Upper lobe of left lung (tissue), 4 donors: ENCODE results near the gene DCAF17.

Experiments
- POLR2A ChIP-seq, 4 donors: fragments of 450-650 bp; IDR thresholded peaks; one replicate each; pipeline ENCODE4 v1.5.1; 2016 to 2017; ENCODE audit warnings: antibody characterized with exemption in 4 of 4, mild to moderate bottlenecking in 2 of 4
- TF ChIP-seq, protein P1 (sequence below), 6 experiments: fragments of 450-650 bp in 4 of 6; fragments of 200-600 bp in 2 of 6; sonication (generic) in 2 of 6; IDR thresholded peaks; one replicate each; pipeline ENCODE4 v1.5.1; 2016 to 2019; ENCODE audit warnings: antibody characterized with exemption in 6 of 6

DNA sequence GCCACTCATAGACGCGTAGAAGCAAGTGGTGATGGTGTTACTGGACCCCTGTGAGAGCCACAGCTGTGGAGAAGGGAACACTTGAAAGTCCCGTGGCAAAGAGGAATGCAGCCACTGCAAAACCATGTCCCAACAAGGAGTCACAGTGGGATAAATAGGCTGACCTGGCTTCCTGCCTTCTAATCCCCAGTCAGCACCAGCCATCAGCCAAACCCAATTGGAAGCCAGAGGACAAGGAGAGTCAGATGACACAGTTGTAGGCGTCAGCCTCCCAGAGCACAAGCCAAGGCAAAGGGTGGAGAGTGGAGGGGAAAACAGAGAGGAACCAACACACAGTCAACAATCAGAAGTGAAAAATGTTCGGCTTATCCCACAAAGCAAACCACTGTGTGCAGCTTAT lies 82.8 kb downstream of the DCAF17 start:
- TF ChIP-seq, protein P1, sequence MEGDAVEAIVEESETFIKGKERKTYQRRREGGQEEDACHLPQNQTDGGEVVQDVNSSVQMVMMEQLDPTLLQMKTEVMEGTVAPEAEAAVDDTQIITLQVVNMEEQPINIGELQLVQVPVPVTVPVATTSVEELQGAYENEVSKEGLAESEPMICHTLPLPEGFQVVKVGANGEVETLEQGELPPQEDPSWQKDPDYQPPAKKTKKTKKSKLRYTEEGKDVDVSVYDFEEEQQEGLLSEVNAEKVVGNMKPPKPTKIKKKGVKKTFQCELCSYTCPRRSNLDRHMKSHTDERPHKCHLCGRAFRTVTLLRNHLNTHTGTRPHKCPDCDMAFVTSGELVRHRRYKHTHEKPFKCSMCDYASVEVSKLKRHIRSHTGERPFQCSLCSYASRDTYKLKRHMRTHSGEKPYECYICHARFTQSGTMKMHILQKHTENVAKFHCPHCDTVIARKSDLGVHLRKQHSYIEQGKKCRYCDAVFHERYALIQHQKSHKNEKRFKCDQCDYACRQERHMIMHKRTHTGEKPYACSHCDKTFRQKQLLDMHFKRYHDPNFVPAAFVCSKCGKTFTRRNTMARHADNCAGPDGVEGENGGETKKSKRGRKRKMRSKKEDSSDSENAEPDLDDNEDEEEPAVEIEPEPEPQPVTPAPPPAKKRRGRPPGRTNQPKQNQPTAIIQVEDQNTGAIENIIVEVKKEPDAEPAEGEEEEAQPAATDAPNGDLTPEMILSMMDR (IDR thresholded peaks at IDR 0.05) = no peak
- TF ChIP-seq POLR2A (IDR thresholded peaks at IDR 0.05) = no peak
